Esophagus (tissue), 2 donors: ENCODE results near the gene TRPT1. TPM values are rescaled to one million over a fixed set of nuclear protein-coding genes. Genes with fewer than 3 reads are reported as not detected.

Experiments
- H3K27ac ChIP-seq, 2 donors: one replicate each; pipeline ENCODE4 v1.5.1; 2013; ENCODE audit warnings: low read depth in 2 of 2, mild to moderate bottlenecking in 2 of 2, inconsistent platforms in 1 of 2, low read length in 1 of 2, moderate library complexity in 1 of 2
- H3K27me3 ChIP-seq, 2 donors: one replicate each; pipeline ENCODE4 v1.6.1; 2013; ENCODE audit warnings: low read length in 2 of 2, control low read depth in 1 of 2, mild to moderate bottlenecking in 1 of 2; ENCODE audit not compliant: insufficient read depth in 2 of 2, control insufficient read depth in 1 of 2
- H3K36me3 ChIP-seq, 2 donors: one replicate each; pipeline ENCODE4 v1.6.1; 2013; ENCODE audit warnings: low read length in 1 of 2; ENCODE audit not compliant: control insufficient read depth in 2 of 2, insufficient read depth in 2 of 2
- H3K4me1 ChIP-seq, 2 donors: one replicate each; pipeline ENCODE4 v1.6.1; 2013; ENCODE audit warnings: low read length in 1 of 2; ENCODE audit not compliant: control insufficient read depth in 2 of 2, insufficient read depth in 2 of 2
- H3K4me3 ChIP-seq, 2 donors: one replicate each; pipeline ENCODE4 v1.5.1; 2013; ENCODE audit warnings: low read length in 2 of 2, mild to moderate bottlenecking in 2 of 2, low read depth in 1 of 2, moderate library complexity in 1 of 2
- H3K9me3 ChIP-seq, 2 donors: one replicate each; pipeline ENCODE4 v1.6.1; 2013; ENCODE audit warnings: mild to moderate bottlenecking in 2 of 2, low read depth in 1 of 2, low read length in 1 of 2, moderate library complexity in 1 of 2; ENCODE audit not compliant: control insufficient read depth in 2 of 2, insufficient read depth in 1 of 2
- WGBS, 2 donors: extraction: QIAGEN DNeasy Blood & Tissue Kit; methylation state at CpG; one replicate each; pipeline ENCODE4 v1.1.7; 2013; 5-methylcytosine and 5-hydroxymethylcytosine counted together
- polyA plus RNA-seq, 2 donors: library from polyadenylated mRNA; stranded (reverse); fragments of 200-250 nt; gene quantifications; one replicate each; pipeline ENCODE4 v1.2.3, GENCODE V29; 2013
- donor health status: healthy with polysubstance abuse.
- donor health status: Bipolar disorder and iron deficiency.

TRPT1 gene
- polyA plus RNA-seq, 2 donors: 44.9 to 61.1 TPM

DNA sequence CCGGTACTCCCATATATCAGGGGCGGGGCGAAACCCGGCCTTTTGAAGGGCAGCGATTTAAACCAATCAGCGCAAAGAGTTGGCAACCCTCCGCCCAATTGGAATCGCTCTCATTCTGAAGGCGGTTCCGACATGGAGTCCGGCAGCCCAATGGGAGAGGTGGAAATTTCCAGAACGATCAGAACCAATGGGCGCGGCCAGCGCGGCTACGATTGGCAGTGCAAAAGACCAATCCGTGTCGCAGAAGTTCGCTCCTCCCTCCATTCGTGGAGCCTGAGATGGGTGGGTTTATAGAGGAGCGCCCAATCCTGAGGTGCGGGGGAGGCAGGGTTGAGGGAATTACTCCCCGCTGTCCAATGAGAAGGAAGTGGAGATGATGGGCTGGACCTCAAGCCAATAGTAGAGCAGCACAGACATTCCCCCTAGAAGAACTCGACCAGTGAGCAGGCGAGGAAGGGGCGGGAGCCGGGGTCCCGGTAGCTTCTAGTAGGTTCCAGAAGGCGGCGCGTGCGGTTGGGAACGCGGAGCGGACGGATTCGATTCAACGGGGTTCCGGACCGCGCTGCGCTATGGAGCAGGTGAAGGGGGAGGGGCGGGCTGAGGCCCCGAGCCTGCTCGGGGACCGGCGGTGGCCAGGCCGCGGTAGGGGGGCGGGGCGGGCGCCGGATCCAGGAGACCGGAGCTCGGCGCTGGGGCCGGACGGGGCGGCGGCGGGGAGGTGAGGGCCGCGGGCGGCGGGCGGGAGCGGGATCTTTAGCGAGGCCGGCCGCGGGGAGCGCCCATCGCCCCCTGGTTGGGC lies 40.1 kb downstream of the TRPT1 start, which contains the start of gene STIP1:
TSS of gene STIP1 (plus strand) at position 479 of the 799 bp plus-strand sequence. CDS start at position 570, 91 bp downstream.
- no peaks in the 10 kb centered on the region for H3K27me3 ChIP-seq
- peak within 1 kb of the TSS; percentile 68 to 75 for H3K4me3 ChIP-seq
- 0 to 1% methylated on average over 65 to 74 of the region's 74 CpGs for WGBS, 2 donors
- peak within 1 kb of the TSS; percentile 96 to 97 for H3K27ac ChIP-seq
- H3K36me3 ChIP-seq: no peaks in the 10 kb centered on the region
- peaks cover 0 to 8% of the 10 kb centered on the region in 2 donors for H3K4me1 ChIP-seq
- no peaks in the 10 kb centered on the region for H3K9me3 ChIP-seq

DNA sequence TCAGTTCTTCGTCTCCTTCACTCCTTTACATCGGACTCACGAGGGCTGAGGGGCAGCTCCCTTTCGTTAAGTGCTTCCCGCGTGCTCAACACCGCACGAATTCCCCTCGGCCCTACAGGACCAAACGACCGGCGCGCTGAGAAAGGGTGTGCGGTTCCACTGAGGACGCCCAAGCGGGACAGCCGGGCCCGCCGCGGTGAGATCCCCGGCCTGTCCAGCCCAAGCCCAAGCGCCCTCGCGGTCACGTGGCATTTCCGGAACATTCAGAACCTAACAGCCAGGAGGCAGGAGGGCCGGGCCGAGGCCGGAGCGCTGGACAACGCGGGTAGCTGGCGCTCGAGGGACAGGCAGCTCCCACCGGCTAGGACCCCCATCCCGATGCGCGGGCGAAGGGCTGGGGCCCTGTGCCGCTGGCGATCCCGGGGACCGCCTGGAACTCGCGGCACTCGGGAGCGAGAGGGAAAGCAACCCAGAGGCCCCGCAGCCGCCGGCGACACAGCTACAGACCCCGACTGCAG lies 40.8 kb downstream of the TRPT1 start:
- 0 to 1% methylated on average over 49 to 52 of the region's 52 CpGs for WGBS, 2 donors
- Histone ChIP-seq H3K4me1 (peaks cover 0 to 10% of the 10 kb centered on the region in 2 donors), H3K36me3 (no peaks in the 10 kb centered on the region), H3K4me3 (peak overlapping the region; percentile 68 to 75), H3K9me3 (no peaks in the 10 kb centered on the region), H3K27ac (peak overlapping the region; percentile 96 to 97), H3K27me3 (no peaks in the 10 kb centered on the region)

DNA sequence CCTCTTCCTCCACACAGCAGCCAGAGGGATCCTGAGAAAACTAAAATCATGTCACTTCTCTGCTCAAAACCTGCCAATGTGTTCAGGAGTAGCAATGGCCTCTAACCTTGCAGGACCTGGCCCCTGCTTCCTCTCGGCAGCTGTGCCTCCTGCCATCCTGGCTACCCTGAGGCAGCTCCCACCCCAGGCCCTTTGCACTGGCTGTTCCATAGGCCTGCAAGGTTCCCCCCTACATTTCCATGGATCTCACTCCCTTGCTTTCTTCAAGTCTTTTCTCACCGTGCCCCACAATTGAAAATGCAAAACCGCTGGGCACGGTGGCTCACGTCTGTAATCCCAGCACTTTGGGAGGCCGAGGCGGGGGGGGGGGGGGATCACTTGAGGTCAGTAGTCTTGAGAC lies 42.1 kb downstream of the TRPT1 start:
- H3K36me3 ChIP-seq: no peaks in the 10 kb centered on the region

DNA sequence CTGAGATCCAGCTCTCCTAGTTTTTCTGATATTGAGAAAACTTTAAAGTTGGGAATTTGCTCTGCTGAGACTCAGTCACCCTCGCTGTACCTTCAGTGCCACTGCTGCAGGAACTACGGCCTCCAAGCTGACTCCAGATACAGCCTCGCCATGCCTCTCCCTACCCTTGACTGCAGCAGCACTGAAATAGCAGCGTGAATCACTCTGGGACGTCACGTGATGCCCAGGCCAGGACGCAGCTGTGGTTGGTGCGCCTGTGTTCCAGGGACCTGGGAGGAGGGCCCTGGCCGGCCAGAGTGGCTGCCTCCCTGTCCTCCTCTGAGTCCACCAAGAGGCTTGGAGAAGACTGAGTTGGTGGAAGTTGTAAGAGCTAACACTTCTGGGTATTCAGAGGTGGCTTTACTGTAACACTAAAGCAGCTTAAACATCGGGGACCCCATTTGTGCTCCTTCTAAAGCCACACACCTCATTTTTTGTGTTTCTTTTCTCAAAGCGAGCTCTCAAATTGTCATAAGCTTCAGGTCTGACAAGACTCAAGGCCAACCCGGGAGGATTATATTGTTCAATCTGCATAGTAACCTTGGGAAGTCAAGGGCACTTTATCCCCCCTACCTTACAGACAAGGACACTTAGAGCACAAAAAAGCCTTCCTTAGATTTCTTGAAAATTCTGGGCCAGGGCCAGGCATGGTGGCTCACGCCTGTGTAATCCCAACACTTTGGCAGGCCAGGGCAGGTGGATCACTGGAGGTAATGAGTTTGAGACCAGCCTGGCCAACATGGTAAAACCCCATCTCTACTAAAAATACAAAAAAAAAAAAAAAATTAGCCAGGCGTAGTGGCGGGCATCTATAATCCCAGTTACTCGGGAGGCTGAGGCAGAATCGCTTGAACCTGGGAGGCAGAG lies 44.2 kb downstream of the TRPT1 start:
- H3K4me1 ChIP-seq: peaks cover 0 to 10% of the 10 kb centered on the region in 2 donors
- no peaks in the 10 kb centered on the region for H3K27me3 ChIP-seq
- no peaks in the 10 kb centered on the region for H3K36me3 ChIP-seq
- 30 to 35% methylated on average over 17 of the region's 17 CpGs for WGBS, 2 donors
- no peaks in the 10 kb centered on the region for H3K9me3 ChIP-seq
- no peak overlapping the region for H3K4me3 ChIP-seq
- H3K27ac ChIP-seq: peak overlapping the region; percentile 71 to 74

More for the DNA sequence above, 42.1 kb downstream of the TRPT1 start:
- WGBS, 2 donors: 81 to 88% methylated on average over 7 of the region's 7 CpGs
- Histone ChIP-seq H3K27me3 (no peaks in the 10 kb centered on the region), H3K9me3 (no peaks in the 10 kb centered on the region), H3K4me1 (peaks cover 0 to 10% of the 10 kb centered on the region in 2 donors), H3K4me3 (no peak overlapping the region), H3K27ac (peak overlapping the region in 1 of 2 donors; percentile 33)

DNA sequence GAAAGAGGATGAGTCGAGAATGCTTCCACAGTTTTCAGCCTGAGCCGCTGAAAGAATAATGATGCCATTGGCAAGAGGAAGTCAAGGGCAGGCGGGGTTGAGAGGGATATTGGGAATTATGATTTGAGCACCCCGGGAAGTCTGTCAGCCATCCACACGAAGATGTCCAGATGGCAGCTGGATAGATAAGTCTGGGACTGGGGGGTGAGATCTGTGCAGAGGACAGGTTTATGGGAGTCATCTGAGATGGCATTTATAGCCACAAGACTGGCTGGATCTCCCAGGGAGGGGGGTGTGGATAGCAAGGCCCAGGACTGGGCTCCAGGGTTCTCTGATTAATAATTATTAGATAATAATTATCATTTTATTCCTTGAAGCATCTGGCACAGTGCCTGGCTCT lies 45.1 kb downstream of the TRPT1 start:
- Histone ChIP-seq H3K4me3 (no peak overlapping the region), H3K27ac (peak overlapping the region in 1 of 2 donors; percentile 47), H3K4me1 (peaks cover 0 to 10% of the 10 kb centered on the region in 2 donors), H3K27me3 (no peaks in the 10 kb centered on the region), H3K9me3 (no peaks in the 10 kb centered on the region), H3K36me3 (no peaks in the 10 kb centered on the region)
- WGBS, 2 donors: 62 to 72% methylated on average over 5 of the region's 5 CpGs

DNA sequence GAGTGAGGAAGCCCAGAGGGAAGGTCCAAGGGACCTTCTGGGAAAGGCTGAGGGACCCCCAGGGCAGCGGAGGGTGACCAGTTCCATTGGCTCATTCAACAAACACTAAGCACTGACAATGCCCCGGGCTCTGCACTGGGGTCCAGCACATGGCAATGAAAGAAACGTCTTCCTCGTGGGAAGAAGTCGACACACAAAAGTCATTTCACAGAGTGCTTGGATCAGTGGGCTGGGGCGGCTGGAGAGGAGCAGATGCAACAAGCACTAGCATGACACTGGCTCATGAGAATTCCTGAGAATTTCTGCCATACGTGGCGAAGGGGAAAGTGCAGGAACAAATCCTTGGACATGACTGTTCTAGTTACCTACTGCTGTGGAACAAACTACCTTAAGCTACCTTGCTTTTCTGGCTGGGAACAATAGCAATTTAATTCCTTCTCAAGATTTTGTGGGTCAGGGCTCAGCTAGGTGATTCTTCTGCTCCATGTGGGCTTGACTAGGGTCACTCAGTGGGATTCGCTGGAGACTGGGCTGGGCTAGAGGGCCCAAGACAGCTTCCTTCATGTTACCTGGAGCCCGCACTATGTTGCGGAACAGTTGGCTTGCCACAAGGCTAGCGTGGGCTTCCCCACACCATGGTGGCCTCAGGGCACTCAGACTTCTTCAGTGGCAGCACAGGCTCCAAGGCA lies 46.9 kb downstream of the TRPT1 start:
- Histone ChIP-seq H3K9me3 (no peaks in the 10 kb centered on the region), H3K27me3 (no peaks in the 10 kb centered on the region), H3K4me3 (no peak overlapping the region), H3K27ac (no peak overlapping the region), H3K4me1 (peaks cover 0 to 8% of the 10 kb centered on the region in 2 donors), H3K36me3 (no peaks in the 10 kb centered on the region)
- 93 to 95% methylated on average over 12 of the region's 12 CpGs for WGBS, 2 donors

DNA sequence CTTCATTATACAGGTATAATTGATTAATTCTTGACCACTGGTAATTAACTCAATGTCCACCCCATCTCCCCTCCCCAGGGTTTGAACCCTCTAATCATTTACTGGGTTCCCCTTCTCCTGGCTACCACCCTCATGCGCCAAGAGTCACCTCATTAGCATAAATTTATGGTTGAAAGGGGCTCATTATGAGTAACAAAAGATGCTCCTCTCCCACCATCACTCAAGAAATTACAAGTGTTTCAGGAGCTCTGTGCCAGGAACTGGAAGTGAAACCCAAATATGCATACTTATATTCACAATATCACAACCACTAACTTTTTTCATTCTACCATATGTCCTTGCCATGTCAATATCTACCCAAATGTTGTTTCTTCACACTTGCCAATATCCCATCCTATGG lies 47.8 kb downstream of the TRPT1 start:
- 83 to 97% methylated on average over 1 of the region's 1 CpG for WGBS, 2 donors
- Histone ChIP-seq H3K4me1 (peaks cover 0 to 6% of the 10 kb centered on the region in 2 donors), H3K27me3 (no peaks in the 10 kb centered on the region), H3K4me3 (no peak overlapping the region), H3K27ac (no peak overlapping the region), H3K9me3 (peaks cover 0 to 2% of the 10 kb centered on the region in 2 donors), H3K36me3 (no peaks in the 10 kb centered on the region)

DNA sequence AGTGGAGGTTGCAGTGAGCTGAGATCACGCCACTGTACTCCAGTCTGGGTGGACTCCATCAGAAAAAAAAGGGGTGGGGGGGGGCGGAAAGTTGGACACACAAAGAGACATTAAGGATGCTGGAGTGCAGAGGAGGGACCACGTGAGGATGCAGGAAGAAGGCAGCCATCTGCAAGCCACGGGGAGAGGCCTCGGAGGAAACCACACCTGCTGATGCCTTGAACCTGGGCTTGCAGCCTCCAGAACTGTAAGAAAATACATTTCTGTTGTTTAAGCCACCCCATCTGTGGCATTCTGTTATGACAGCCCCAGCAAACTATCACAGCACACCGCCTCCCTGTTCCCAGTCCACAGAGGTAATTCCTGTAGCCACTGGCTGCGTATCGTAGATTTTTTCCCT lies 49.2 kb downstream of the TRPT1 start:
- 84 to 87% methylated on average over 8 of the region's 8 CpGs for WGBS, 2 donors
- H3K36me3 ChIP-seq: no peaks in the 10 kb centered on the region

More for the DNA sequence above, 49.2 kb downstream of the TRPT1 start:
- Histone ChIP-seq H3K4me3 (no peak overlapping the region), H3K27ac (no peak overlapping the region), H3K27me3 (no peaks in the 10 kb centered on the region), H3K4me1 (peaks cover 0 to 6% of the 10 kb centered on the region in 2 donors), H3K9me3 (peaks cover 0 to 2% of the 10 kb centered on the region in 2 donors)
